Keratinocyte (primary cell): ENCODE measurements around the gene SFT2D3. TPM values are rescaled to one million over a fixed set of nuclear protein-coding genes. Genes with fewer than 3 reads are reported as not detected.

Experiments used
- DNase-seq: peaks from one replicate; pipeline ENCODE4 v3.0.0-alpha.2; 2011; ENCODE audit warnings: low read depth, missing footprints, low spot score
- FAIRE-seq: peaks from 2 replicates; lab custom pipeline; 2011; peaks lifted over from hg19 to GRCh38; lab: Jason Lieb, UNC
- H2AFZ ChIP-seq: 2 replicates; pipeline ENCODE4 v1.6.0; 2012; ENCODE audit warnings: low read length, control low read depth, inconsistent platforms; ENCODE audit not compliant: control insufficient read depth
- H3K27ac ChIP-seq: 2 replicates; pipeline ENCODE4 v1.5.1; 2011; ENCODE audit warnings: low read length; ENCODE audit not compliant: control insufficient read depth, insufficient read depth
- H3K27me3 ChIP-seq: 3 replicates; pipeline ENCODE4 v1.6.0; 2011; ENCODE audit warnings: low read length; ENCODE audit not compliant: control insufficient read depth, insufficient read depth; ENCODE audit errors: extremely low read depth
- H3K36me3 ChIP-seq, 2 experiments: 2 replicates in 1 of 2; 3 replicates in 1 of 2; pipeline ENCODE4 v1.5.1; 2011; ENCODE audit warnings: low read length in 2 of 2, mild to moderate bottlenecking in 1 of 2; ENCODE audit not compliant: control insufficient read depth in 2 of 2, insufficient read depth in 2 of 2; ENCODE audit errors: extremely low read depth in 1 of 2
- H3K4me1 ChIP-seq: 3 replicates; pipeline ENCODE4 v1.5.1; 2011; ENCODE audit warnings: low read length; ENCODE audit not compliant: control insufficient read depth, insufficient read depth; ENCODE audit errors: extremely low read depth
- H3K4me2 ChIP-seq: 3 replicates; pipeline ENCODE4 v1.6.0; 2011; ENCODE audit warnings: low read depth, low read length; ENCODE audit not compliant: control insufficient read depth, insufficient read depth; ENCODE audit errors: extremely low read depth
- H3K4me3 ChIP-seq, 3 experiments: fragments of 200-600 bp in 1 of 3; sonication (generic) in 1 of 3; 2 replicates in 2 of 3; 3 replicates in 1 of 3; pipeline ENCODE4 v1.5.1; 2011 to 2016; ENCODE audit warnings: low read length in 3 of 3, mild to moderate bottlenecking in 3 of 3, control low read depth in 2 of 3, inconsistent platforms in 1 of 3, low read depth in 1 of 3, mixed read lengths in 1 of 3, mixed run types in 1 of 3, moderate library complexity in 1 of 3; ENCODE audit not compliant: control insufficient read depth in 2 of 3, insufficient read depth in 2 of 3; ENCODE audit errors: extremely low read depth in 1 of 3
- H3K79me2 ChIP-seq: 2 replicates; pipeline ENCODE4 v1.6.0; 2012; ENCODE audit warnings: low read length; ENCODE audit not compliant: control insufficient read depth, insufficient read depth
- H3K9ac ChIP-seq: 3 replicates; pipeline ENCODE4 v1.6.0; 2011; ENCODE audit warnings: low read length; ENCODE audit not compliant: control insufficient read depth, insufficient read depth; ENCODE audit errors: extremely low read depth
- H3K9me1 ChIP-seq: 3 replicates; pipeline ENCODE4 v1.6.0; 2011; ENCODE audit warnings: low read length; ENCODE audit not compliant: control insufficient read depth, insufficient read depth; ENCODE audit errors: extremely low read depth
- H3K9me3 ChIP-seq: 2 replicates; pipeline ENCODE4 v1.5.1; 2012; ENCODE audit warnings: low read depth, low read length; ENCODE audit not compliant: control insufficient read depth
- H4K20me1 ChIP-seq: 3 replicates; pipeline ENCODE4 v1.6.0; 2011; ENCODE audit warnings: low read length; ENCODE audit not compliant: control insufficient read depth, insufficient read depth; ENCODE audit errors: extremely low read depth
- CTCF ChIP-seq, 3 experiments: IDR thresholded peaks in 1 of 3; conservative IDR thresholded peaks in 1 of 3; optimal IDR thresholded peaks in 1 of 3; 2 replicates in 2 of 3; 3 replicates in 1 of 3; pipeline versions ENCODE3 to v1.5.1; 2011; ENCODE audit warnings: low read length in 3 of 3, mild to moderate bottlenecking in 3 of 3, moderate library complexity in 2 of 3, control low read depth in 1 of 3, inconsistent platforms in 1 of 3; ENCODE audit not compliant: insufficient read depth in 2 of 3; ENCODE audit errors: extremely low read depth in 1 of 3
- EZH2 ChIP-seq: IDR thresholded peaks from one replicate; pipeline ENCODE4 v1.6.1; 2012; ENCODE audit warnings: inconsistent platforms, mild to moderate bottlenecking, low read length, moderate library complexity
- dilution Hi-C: fragments of 300-500 bp; cut with MboI; formaldehyde crosslinking; loops from one replicate; pipeline ENCODE4 v1.7.0; 2020; ENCODE audit warnings: low sequenced_read_pairs; ENCODE audit not compliant: extremely low pct_ligation_motif_present
- polyA plus RNA-seq, 5 experiments: library from polyadenylated mRNA; depleted of rRNA in 3 of 5; stranded (reverse) in 3 of 5; stranded (forward) in 1 of 5; unstranded in 1 of 5; fragments of >200 nt; gene quantifications; 1 replicate in 1 of 5; 2 replicates in 3 of 5; 3 replicates in 1 of 5; pipeline versions ENCODE4 v1.2.1 to v1.2.3, GENCODE V29; 2011 to 2012; ENCODE audit warnings: missing spikeins in 2 of 5, low read depth in 1 of 5, low replicate concordance in 1 of 5

The SFT2D3 gene
- polyA plus RNA-seq, 1 donor (not counting 4 experiments of a cell fraction or from before 2014, with no cell fraction given), result 2.4 TPM

DNA sequence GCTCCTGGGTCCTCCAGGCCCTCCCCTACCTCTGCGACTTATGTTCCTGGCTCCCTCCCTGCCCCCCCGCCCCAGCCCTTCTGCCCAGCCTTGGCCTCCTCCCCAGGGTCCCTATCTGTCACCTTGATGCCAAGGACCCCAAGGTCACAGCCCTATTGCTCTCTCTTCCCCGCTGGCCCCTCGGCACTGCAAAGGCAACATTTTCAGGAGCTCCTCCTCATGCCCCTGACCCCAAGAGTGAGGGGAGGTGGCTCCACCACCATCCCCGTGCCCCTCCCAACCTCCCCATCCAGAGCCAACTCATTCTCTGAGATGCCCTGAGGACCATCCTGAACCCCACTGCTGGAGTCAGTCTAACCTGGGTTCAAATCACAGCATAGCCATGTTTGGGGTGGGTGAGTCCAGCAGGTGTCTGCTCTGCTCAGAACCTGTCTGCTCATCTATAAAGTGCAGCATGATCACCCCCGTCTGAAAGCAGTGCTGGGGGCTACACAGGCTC, 37.7 kb upstream of the SFT2D3 start:
- Histone ChIP-seq H3K4me3 (no peak overlapping the region), H3K9me3 (no peaks in the 10 kb centered on the region), H3K4me2 (no peak overlapping the region), H2AFZ (no peak overlapping the region), H3K9ac (no peak overlapping the region), H4K20me1 (no peaks in the 10 kb centered on the region), H3K79me2 (no peaks in the 10 kb centered on the region), H3K27ac (no peak overlapping the region), H3K36me3 (no peaks in the 10 kb centered on the region), H3K4me1 (peaks cover 5% of the 10 kb centered on the region), H3K27me3 (peaks cover 38% of the 10 kb centered on the region), H3K9me1 (no peaks in the 10 kb centered on the region)
- TF ChIP-seq EZH2 (peak; percentile 47), CTCF (optimal IDR thresholded peaks at IDR 0.05 in 1 of 3, IDR thresholded peaks at IDR 0.05 in 1 of 3, conservative IDR thresholded peaks at IDR 0.05 in 1 of 3; ENCODE audit: extremely low read depth in 1 of 3, insufficient read depth in 2 of 3, low read length in 3 of 3) (no peak)
- dilution Hi-C loops, result no loop called here
- FAIRE-seq (no peak), DNase-seq (no peak)

DNA sequence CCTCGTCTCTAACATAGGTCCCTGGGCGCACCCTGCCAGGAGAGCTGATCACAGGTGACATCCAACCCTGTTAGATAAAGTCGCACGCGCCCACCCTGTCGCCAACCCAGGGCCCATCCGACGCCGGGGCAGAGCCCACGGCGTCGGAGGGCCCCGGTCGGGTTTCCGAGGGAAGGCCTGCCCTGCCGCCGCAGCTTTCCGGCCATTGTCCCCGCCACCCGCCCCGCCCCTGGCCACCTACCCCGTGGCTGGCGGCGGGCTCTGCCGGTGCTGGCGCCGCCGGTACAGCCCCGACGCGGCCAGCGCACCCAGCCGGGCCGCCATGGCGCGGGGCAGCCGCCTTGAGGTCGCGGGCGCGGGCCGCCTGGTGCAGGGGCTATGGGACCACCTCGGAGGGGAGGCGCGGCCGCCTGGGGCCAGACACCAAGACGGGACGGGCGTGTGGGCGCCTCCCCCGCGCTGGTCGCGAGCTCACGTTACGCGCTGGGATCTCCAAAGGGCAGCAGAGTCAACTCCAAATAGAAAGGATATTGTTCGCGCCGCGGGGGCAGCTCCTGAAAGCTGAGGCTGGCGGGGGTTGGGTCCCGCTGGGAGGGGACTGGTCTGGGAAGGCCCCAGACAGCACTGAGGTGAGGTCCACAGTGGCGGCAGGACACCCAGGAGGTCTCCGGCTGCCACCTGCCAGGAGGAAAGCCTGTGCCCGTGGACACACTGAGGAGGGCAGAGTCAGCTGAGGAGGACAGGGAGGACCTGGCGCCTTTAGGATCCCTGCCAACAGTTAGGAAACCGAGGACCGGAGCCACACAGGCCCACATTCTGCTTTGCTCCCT, 37.0 kb upstream of the SFT2D3 start:
- Histone ChIP-seq H2AFZ (no peak overlapping the region), H3K27me3 (peaks cover 38% of the 10 kb centered on the region), H3K9me3 (no peaks in the 10 kb centered on the region), H3K27ac (no peak overlapping the region), H4K20me1 (no peaks in the 10 kb centered on the region), H3K36me3 (no peaks in the 10 kb centered on the region), H3K4me3 (no peak overlapping the region), H3K4me1 (peaks cover 5% of the 10 kb centered on the region), H3K4me2 (no peak overlapping the region), H3K79me2 (no peaks in the 10 kb centered on the region), H3K9me1 (no peaks in the 10 kb centered on the region), H3K9ac (no peak overlapping the region)
- DNase-seq (no peak), FAIRE-seq (no peak)
- TF ChIP-seq CTCF (optimal IDR thresholded peaks at IDR 0.05 in 1 of 3, IDR thresholded peaks at IDR 0.05 in 1 of 3, conservative IDR thresholded peaks at IDR 0.05 in 1 of 3; ENCODE audit: extremely low read depth in 1 of 3, insufficient read depth in 2 of 3, low read length in 3 of 3) (no peak), EZH2 (peak; percentile 8)
- dilution Hi-C loops, result no loop called here
